Upper lobe of left lung (tissue), 4 donors: ENCODE data around the gene PACS1.

ENCODE experiments used
- CTCF ChIP-seq, 6 experiments: fragments of 450-650 bp in 4 of 6; fragments of 200-600 bp in 2 of 6; sonication (generic) in 2 of 6; IDR thresholded peaks; one replicate each; pipeline ENCODE4 v1.5.1; 2016 to 2019; ENCODE audit warnings: antibody characterized with exemption in 6 of 6
- POLR2A ChIP-seq, 4 donors: fragments of 450-650 bp; IDR thresholded peaks; one replicate each; pipeline ENCODE4 v1.5.1; 2016 to 2017; ENCODE audit warnings: antibody characterized with exemption in 4 of 4, mild to moderate bottlenecking in 2 of 4

- TF ChIP-seq POLR2A (IDR thresholded peaks at IDR 0.05) (no peak), CTCF (IDR thresholded peaks at IDR 0.05) (no peak)
Measured at GRCh38 chr11:66262191-66262590, 192.1 kb downstream of the PACS1 start.
